ENCODE data around the gene NTM.

Gene NTM

DNA sequence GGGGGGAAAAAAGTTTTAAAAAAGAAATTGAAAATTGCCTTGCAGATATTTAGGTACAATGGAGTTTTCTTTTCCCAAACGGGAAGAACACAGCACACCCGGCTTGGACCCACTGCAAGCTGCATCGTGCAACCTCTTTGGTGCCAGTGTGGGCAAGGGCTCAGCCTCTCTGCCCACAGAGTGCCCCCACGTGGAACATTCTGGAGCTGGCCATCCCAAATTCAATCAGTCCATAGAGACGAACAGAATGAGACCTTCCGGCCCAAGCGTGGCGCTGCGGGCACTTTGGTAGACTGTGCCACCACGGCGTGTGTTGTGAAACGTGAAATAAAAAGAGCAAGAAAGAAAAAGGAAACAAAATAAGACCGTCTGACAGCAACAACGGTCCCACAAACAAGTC is 964.9 kb downstream of the NTM start:
- TF ChIP-seq SPI1 (IDR thresholded peaks at IDR 0.05; ENCODE audit: borderline replicate concordance, low read depth) = no peak
- TF ChIP-seq, protein P1, sequence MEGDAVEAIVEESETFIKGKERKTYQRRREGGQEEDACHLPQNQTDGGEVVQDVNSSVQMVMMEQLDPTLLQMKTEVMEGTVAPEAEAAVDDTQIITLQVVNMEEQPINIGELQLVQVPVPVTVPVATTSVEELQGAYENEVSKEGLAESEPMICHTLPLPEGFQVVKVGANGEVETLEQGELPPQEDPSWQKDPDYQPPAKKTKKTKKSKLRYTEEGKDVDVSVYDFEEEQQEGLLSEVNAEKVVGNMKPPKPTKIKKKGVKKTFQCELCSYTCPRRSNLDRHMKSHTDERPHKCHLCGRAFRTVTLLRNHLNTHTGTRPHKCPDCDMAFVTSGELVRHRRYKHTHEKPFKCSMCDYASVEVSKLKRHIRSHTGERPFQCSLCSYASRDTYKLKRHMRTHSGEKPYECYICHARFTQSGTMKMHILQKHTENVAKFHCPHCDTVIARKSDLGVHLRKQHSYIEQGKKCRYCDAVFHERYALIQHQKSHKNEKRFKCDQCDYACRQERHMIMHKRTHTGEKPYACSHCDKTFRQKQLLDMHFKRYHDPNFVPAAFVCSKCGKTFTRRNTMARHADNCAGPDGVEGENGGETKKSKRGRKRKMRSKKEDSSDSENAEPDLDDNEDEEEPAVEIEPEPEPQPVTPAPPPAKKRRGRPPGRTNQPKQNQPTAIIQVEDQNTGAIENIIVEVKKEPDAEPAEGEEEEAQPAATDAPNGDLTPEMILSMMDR (IDR thresholded peaks at IDR 0.05; ENCODE audit: insufficient read depth, low read length) = no peak
- TF ChIP-seq, protein P2, sequence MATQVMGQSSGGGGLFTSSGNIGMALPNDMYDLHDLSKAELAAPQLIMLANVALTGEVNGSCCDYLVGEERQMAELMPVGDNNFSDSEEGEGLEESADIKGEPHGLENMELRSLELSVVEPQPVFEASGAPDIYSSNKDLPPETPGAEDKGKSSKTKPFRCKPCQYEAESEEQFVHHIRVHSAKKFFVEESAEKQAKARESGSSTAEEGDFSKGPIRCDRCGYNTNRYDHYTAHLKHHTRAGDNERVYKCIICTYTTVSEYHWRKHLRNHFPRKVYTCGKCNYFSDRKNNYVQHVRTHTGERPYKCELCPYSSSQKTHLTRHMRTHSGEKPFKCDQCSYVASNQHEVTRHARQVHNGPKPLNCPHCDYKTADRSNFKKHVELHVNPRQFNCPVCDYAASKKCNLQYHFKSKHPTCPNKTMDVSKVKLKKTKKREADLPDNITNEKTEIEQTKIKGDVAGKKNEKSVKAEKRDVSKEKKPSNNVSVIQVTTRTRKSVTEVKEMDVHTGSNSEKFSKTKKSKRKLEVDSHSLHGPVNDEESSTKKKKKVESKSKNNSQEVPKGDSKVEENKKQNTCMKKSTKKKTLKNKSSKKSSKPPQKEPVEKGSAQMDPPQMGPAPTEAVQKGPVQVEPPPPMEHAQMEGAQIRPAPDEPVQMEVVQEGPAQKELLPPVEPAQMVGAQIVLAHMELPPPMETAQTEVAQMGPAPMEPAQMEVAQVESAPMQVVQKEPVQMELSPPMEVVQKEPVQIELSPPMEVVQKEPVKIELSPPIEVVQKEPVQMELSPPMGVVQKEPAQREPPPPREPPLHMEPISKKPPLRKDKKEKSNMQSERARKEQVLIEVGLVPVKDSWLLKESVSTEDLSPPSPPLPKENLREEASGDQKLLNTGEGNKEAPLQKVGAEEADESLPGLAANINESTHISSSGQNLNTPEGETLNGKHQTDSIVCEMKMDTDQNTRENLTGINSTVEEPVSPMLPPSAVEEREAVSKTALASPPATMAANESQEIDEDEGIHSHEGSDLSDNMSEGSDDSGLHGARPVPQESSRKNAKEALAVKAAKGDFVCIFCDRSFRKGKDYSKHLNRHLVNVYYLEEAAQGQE (IDR thresholded peaks at IDR 0.05; ENCODE audit: insufficient replicate concordance, low read depth) = no peak
- no peak for TF ChIP-seq GABPA (IDR thresholded peaks at IDR 0.05; ENCODE audit: low read depth)
- no peak for TF ChIP-seq POLR2AphosphoS5 (IDR thresholded peaks at IDR 0.05; ENCODE audit: low read depth)
- no peak for DNase-seq (ENCODE audit: low read depth in 1 of 2, low spot score in 1 of 2)

DNA sequence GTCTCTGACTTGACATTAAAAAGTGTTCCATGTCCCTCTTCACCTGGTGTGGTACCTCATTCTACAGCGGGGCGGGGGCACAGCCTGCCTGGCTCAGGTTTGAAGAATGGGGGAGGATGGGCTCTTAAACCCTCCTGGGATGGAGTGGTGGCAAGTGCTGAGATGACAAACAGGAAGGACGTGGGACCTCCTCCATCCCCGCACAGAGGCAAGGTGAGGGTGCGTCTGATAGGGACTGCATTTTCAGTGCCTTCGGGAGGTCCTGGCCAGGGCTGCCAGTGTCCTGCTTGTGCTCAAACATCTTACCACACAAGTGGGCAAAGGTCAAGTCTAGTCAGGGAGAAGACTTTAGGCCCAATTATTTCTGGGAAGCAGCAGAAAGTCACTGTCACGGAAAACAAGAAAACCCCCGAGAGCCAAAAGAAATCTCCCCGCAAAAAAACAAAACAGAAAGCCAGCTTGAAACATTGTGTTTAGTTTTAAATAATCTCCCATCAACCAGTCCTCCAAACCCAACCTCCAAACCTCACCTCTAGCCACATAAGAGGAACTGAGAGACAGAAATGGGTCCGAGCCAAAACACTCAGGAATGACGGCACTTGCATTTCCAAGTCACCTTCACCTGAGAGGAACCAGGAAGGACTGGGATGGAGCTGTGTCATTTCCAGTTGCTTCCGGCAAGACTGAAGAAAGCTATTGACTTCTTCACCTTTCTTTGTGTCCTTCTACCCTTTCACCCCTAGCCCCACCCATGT is 966.5 kb downstream of the NTM start:
- H3K4me3 ChIP-seq (replicated peaks; ENCODE audit: insufficient read depth, low read length) = no peak overlapping the region
- H3K27ac ChIP-seq (replicated peaks) = no peak overlapping the region
- TF ChIP-seq GABPA (IDR thresholded peaks at IDR 0.05; ENCODE audit: low read depth) (no peak), POLR2AphosphoS5 (IDR thresholded peaks at IDR 0.05; ENCODE audit: low read depth) (no peak), SPI1 (IDR thresholded peaks at IDR 0.05; ENCODE audit: borderline replicate concordance, low read depth) (no peak)
- TF ChIP-seq, protein P2 (IDR thresholded peaks at IDR 0.05; ENCODE audit: insufficient replicate concordance, low read depth) = no peak
- TF ChIP-seq, protein P1 (IDR thresholded peaks at IDR 0.05; ENCODE audit: insufficient read depth, low read length) = no peak
- DNase-seq (ENCODE audit: low read depth in 1 of 2, low spot score in 1 of 2) = no peak
- H3K27me3 ChIP-seq (ENCODE audit: insufficient read depth, poor library complexity, severe bottlenecking) = no peaks in the 10 kb centered on the region

More for the DNA sequence above, 964.9 kb downstream of the NTM start:
- Histone ChIP-seq H3K27ac (replicated peaks) (no peak overlapping the region), H3K27me3 (ENCODE audit: insufficient read depth, poor library complexity, severe bottlenecking) (no peaks in the 10 kb centered on the region), H3K4me3 (replicated peaks; ENCODE audit: insufficient read depth, low read length) (no peak overlapping the region)

DNA sequence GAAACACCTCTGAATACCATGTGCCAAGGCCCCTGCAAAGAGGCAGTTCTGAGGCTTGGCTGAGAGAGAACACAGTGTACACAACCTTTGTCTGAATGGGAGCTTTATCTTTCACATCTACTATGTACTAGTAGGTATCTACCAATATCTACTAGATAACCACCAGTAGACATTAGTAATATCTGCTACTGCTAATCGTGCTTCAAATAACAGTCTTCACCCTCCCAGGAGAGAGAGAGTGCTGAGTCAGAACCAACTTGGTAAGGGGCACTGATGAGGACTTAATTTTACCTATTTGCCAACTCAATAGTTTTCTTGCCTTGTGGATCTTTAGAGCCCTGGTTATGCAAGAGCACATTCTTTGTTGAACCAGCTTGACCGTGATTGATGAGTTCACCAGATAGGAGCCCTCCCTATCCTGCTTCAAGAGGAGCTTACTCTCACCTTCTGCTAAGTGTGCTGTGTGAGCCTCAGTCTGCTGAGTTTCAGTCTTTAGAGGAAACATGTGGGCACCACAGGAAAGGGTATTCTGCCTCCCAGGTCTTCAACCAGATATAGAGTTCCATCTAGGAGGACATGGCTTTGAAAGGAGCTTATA is 967.5 kb downstream of the NTM start:
- no peak for DNase-seq (ENCODE audit: low read depth in 1 of 2, low spot score in 1 of 2)
- no peak overlapping the region for H3K4me3 ChIP-seq (replicated peaks; ENCODE audit: insufficient read depth, low read length)
- no peaks in the 10 kb centered on the region for H3K27me3 ChIP-seq (ENCODE audit: insufficient read depth, poor library complexity, severe bottlenecking)
- H3K27ac ChIP-seq (replicated peaks) = no peak overlapping the region
- no peak for TF ChIP-seq SPI1 (IDR thresholded peaks at IDR 0.05; ENCODE audit: borderline replicate concordance, low read depth)
- TF ChIP-seq, protein P2 (IDR thresholded peaks at IDR 0.05; ENCODE audit: insufficient replicate concordance, low read depth) = no peak
